NCI-H748 treated with DMSO at 0.1 percent for 48 hours (cell line): ENCODE measurements around the gene NHLH1.
A peak's percentile ranks its signal among the peaks of the same experiment; 100 is the strongest.

Experiments used
- DNase-seq: peaks from one replicate; lab custom pipeline; 2025; lab: John Stamatoyannopoulos, UW

The NHLH1 gene

DNA sequence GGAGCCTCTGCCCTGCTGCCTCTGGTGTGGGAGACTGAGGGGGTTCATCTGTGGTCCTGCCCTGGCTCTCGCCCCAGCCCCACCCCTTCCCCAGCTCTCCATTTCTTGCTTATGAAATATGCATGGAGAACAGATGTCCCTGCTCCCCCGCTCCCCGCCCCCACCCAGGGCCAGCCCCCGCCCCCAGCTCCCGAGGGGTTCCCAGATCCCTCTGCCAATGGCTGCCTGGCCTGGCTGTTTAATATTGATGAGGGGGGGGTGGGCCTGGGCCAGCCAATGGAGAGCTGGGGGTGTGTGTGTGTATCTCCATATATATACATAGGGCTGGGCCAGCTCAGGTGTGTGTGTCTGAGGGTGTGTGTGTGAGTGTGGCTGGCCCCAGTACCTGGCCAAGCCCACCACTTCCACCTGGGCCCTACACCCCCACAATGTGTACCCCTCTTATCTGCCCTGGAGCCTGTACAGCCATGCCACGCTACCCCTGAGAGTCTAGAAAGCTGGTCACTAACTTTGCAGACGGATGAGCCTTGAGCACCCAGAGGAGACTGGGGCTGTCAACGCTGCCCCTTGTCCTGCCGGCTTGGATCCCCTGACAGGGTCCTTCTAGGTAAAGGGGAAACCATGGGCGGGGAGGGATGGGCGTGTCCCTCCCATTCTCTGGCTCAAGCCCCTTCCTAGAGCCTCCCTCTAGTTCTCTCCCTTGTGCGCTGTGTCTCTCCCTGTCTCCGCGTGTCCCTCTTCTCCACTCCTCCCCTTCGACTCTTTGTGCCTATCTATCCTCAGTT, at the start of gene NHLH1:
Gene NHLH1 (plus strand): TSS at position 341 of the 785 bp plus-strand sequence. CDS start 3,661 bp downstream, outside the sequence.
- DNase-seq = no peak

DNA sequence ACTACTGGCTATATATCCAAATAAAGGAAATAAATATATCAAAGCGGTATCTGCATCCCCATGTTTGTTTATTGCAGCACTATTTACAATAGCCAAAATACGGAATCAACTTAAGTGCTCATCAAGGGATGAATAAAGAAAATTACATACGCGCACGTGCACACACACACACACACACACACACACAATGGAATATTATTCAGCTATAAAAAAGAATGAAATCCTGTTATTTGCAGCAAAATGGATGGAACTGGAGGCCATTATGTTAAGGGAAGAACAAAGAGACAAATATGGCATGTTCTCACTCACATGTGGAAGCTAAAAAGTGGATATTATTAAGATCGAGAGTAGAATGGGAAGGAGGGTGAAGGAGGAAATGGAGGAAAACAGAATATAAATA, 44.0 kb upstream of the NHLH1 start:
- DNase-seq = no peak

DNA sequence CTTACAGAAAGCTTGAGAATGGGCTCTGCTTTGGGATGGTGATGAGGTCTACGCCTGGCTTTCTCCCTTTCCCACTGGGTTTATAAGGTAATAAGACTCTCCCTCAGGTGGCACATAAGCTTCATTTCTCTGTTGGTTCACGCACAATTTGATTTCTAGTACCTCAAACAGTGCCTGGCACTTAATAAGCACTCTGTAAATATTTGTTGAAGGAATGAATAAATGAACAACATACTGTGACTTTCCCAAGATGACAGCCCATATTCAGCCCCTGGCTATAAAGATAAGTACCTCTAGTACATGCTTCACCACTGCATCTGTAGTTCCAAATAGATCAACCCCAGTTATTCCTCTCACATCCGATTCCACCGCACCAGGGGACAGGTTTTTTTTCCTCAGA, 41.6 kb upstream of the NHLH1 start:
- peak; percentile 91 for DNase-seq

DNA sequence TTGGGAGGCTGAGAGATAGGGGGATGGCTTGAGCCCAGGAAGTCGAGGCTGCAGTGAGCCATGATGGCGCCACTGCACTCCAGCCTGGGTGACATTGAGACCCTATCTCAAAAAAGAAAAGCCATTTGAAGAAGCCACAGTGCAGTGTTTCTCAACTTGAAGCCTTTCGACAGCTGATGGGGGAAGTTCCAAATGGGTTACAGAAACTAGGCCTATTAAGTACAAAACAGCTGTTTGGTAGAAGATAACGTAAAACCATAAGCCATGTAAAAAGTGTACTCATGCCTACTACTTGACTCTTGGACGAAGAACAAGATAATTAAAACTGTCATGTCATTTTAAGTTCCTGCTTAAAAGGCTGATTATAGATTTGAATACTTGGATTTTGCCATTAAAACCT, 40.5 kb upstream of the NHLH1 start:
- no peak for DNase-seq

DNA sequence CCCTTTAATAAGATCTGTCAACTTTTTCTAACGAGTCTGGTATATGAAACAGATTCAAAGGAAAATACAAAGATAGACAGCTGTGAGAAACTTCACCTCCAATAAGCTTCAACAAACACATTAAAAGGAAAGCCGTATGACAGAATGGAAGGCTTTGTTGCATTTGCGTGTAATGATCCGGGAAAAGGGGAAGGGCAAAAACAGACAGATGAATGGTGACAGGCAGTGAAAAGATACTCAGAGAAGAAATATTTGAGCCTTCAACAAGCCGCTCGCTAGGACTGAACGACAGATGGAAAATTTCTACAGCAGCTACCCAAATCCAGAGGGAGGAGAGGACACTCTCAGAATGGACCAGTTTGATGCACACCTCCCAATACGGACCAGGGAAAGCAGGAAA, 38.7 kb upstream of the NHLH1 start:
- DNase-seq = no peak

DNA sequence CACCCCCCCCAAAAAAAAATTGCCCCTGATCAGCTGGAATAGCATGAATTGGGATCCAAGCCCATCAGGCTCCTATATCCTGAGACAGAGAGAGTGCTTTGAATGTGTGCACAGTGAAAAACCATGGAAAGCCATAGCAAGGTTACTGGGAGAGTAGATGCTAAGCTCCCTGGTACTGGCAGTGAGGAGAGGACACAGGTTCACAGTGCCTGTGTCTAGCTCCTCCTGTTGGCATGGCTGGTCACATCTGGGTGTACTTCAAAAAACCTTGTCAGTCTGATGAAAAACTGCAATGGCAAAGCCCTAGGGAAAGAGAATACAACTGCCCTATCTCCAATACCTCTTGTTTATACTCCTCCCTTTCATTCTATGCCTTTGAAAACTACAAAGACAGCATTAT, 36.8 kb upstream of the NHLH1 start:
- DNase-seq = no peak

DNA sequence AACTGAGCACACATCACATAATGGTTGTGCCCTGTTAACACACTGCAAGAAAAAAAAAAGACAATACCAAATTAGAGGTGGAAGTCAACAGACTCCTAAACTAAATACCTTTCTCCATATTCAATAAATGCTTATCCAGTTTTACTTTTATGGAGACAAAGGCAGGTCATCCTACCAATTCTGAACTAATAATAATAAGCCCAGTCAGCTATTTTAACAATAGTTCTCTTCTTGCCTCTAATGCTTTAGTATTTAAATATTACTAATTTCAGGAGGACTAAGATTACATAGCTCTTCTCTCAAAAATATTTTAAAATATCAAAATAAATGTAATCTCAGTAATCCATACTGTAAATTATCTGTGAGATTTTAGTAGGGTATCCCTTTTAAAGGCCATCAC, 34.4 kb upstream of the NHLH1 start:
- no peak for DNase-seq

DNA sequence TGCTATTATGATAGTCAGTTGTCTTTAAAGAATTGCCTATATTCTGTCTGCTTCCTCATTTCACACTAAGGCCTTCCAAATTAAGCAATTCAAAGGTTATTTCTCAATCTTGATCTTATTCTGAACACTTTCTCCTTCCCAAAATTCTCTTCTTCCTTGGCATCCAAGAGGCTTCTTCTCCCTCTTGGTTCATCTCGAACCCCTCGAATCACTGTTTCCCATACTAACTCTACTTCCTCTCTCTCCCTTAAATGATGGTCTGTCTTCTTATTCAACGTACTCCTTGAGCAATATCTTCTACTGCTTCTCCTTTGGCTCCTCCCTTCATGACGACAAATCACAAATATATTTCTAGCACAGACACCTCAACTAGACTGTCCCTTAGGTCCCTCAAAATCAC, 28.3 kb upstream of the NHLH1 start:
- DNase-seq = no peak

DNA sequence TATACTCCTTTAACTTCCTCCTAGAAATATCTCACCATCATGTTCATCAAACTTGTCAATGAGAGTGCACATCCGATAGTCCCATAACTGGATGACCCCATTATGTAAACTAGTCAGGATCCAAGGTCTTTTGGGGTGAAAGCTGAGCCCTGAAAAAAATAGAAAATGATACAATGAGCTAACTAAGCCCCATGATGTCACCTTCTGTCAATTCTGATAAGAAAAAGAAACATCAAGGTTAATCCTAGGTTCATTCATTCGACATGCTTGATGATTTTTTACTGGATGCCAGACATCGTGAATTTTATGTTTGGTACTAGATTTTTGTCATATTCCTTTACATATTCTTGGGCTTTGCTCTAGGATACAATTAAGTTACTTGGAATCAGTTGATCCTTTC, 26.7 kb upstream of the NHLH1 start:
- DNase-seq = no peak

DNA sequence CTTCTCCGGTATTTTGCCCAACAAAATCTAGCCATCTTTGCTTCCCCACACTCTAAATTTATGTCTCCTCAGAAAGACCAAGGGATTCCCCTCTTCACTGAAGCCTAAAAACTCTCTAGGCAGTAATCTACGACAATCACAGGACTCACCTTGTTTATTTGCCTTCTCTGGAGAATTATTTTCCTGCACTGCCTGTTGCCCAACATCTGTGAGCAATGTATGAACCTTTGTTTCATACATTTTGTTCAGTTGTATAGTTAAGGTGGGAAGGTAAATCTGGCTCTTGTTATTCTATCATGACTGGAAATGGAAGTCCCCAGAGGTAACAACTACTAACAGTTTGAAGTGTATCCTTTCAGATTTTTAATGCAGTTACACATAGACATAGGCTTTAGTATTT, 26.0 kb upstream of the NHLH1 start:
- DNase-seq = no peak

DNA sequence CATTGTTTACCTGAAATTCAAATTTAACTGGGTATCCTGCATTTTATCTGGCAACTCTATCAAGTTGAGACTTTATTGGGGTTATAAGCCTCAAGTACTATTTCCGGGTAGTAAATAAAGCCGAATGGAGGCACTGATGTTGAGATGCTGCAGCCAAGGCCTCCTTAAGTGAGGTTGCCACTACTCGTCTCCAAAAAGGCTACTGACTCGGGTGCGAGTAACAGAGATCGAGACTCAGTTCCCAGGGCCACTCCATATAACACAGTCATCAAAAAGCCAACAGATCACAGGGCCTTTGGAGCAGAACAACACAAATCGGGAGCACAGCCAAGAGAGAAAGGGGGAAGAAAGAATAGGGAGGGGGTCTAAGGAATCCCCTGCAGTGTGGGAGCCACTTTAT, 24.3 kb upstream of the NHLH1 start:
- DNase-seq = no peak

DNA sequence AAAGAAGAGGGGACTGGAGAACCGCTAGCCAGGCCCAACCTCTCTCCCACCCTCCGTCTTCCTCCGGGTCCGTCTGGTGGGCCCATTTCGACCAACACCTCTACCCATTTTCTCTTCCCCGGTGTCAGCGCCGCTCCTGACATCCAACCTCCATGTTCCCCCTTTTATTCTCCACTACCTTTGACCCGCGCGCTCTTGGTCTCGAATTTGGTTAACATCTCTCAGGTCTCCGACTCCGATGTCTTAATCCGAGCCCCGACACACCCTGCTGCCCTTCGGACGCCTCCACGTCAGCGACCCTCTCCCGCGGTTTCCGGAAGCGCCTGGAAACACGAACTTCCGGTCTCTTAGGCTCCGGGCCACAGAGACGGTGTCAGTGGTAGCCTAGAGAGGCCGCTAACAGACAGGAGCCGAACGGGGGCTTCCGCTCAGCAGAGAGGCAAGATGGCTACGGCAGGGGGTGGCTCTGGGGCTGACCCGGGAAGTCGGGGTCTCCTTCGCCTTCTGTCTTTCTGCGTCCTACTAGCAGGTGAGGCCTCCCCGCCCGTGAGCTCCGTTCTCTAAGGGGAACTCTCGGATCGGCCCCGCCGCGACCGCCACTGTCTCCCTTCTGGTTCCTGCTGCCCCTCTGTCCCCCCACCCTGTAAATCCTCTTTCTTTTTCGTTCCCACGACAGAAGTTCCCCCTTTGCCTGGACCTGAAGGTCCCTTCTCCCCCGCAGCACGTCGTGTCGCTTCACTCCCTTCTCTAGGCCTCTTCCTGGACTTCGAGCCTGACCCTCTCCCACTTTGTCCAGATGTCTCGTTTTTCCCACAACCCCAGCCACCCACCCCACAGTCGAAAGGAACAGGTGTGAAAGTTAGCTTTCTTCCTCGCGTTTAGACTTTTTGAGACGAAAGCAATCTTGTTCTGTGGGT, 23.7 kb upstream of the NHLH1 start, which contains the start of the genes COPA and NCSTN:
Gene COPA (minus strand): TSS at position 298 of the 917 bp plus-strand sequence. CDS start 80 bp downstream, at position 218.
Gene NCSTN (plus strand): TSS at position 431 of the 917 bp plus-strand sequence. CDS start 14 bp downstream, at position 445.
- DNase-seq = peak; percentile 82

DNA sequence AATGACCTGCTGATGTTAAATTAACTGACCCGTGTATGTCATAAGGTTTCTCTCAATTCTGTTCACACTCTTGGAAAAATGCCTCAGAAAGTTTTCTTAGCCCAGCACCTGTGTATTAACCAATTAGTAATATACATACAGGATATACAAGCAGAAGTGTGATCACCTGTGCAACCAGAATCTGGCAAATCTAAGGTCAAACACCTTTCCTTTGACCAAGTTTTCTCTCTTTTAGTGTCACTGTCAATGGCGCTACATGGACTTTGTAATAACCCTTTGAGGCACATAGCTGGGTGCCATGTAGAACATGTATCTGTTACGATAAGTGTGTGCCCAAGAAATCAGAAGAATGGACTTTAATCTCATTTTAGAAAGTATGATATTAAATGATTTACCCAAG, 22.6 kb upstream of the NHLH1 start:
- DNase-seq = no peak

DNA sequence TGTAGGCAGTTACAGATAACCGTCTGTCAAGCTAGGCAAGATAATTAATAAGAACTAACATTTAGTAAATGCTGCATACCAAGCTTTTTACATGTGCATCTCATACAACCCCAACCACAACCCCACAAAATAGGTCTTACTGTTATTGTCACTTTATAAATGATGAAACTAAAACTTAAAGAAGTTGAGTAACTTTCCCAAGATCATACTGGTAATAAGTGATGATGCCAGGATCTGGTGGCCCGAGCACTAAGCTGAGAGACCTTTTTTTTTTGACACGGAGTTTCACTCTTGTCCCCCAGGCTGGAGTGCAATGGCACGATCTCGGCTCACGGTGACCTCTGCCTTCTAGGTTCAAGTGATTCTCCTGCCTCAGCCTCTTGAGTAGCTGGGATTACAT, 21.9 kb upstream of the NHLH1 start:
- no peak for DNase-seq

DNA sequence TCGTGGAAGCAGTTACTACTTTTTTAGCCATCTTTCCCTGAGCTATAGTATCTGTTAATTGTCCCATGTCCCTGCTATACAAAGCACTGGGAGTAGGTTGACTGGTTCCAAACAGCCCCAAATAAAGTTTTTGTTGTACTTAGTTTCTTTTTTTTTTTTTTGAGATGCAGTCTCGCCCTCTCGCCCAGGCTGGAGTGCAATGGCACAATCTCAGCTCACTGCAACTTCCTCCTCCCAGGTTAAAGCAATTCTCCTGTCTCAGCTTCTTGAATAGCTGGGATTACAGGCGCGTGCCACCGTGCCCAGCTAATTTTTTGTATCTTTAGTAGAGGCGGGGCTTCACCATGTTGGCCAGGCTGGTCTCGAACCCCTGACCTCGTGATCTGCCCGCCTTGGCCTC, 20.4 kb upstream of the NHLH1 start:
- no peak for DNase-seq

DNA sequence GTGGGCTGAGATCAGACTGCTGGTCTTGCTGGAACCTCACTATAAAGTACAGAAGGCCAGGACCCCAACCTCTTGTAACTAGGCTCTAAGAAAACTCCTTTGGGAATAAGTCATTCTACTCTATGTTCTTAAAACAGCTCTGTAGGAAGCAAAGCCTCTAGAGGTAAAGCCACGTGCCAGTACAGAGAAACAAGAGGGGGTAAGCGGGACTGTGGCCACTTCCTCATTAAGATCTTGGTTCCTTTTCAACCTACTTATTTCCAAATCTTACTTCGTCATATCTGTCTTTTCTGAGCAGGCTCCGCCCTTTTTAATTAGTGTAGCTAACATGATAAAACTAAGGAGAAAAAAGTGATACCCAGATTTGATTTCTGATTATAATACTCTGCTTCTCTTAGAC, 19.9 kb upstream of the NHLH1 start:
- no peak for DNase-seq

DNA sequence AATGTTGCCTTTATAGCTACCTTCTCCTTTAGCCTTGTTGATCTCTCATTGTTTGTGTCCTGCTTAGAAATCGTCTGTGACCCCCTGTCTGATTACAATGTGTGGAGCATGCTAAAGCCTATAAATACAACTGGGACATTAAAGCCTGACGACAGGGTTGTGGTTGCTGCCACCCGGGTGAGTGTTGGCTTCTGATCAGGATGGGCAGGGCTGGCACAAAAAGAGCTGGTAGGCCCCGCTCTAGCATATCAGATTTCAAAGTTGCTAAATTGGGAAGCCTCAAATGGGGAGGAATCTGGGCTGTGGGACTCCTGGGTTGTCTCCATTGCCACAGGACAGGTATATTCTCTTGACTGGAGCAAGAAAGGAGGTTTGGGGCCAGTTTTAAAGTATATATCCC, 15.2 kb upstream of the NHLH1 start:
- DNase-seq = no peak

DNA sequence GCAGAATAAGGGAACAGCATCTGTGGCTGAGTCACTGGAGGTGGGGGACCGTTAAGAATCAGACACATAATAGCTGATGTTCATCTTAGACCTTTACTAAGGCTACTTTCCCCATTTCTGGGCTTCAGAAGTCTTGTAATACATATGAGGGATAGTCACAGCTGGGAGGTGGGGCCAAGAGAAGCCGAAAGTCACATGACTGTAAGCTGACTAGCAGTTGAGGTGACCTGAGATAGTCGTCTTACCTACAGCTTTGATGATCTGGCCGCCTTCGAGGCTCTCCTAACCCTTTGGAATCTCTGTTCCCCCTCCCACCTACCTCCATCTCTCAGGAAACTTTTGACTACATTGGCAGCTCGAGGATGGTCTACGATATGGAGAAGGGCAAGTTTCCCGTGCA, 14.3 kb upstream of the NHLH1 start:
- DNase-seq = no peak

DNA sequence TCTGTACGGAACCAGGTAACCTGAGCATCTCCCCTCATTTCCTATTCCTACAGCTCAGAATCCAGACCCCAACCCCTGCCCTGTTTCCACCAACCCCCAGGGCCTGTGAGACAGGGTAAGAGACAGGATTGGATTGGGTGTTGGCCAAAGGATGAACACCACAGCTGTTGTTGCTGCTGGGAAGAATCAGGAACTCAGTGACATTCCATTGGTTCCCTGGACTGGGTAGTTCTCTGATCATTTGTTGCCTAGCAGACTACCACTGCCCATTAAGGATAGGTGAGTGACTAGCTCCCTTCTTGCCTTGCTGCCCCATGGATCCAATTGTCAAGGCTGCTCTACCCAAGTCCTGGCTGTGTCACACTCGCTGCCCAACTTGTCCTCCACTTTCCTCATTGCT, 13.6 kb upstream of the NHLH1 start:
- DNase-seq = no peak

DNA sequence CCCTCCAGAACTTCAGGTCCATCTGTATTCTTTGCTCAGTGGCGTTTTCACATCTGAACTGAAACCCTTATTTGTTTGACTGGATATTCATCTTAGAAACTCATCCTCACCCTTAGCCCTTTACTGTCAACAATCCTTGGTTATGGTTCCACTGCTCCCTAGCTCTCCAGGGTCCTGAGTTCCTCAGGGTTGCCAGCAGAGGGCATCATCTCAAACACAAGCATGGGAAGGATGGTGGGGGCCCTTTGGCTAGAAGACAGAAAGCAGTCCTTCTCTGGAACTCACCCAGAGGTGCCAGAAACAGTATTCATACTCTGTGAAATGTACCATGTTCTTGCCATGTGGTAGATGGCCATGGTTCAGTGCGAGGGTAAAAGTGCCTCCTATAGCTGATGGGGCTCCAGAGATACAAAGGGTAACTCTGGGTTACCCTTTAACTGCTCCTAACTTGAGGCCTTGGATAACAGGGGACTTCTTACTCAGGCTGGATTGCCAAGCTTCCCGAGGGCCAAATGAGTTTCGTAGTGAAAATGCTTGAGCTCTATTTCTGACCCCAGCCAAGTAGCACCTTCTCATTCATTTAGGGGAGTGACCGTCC, 12.4 kb upstream of the NHLH1 start:
- DNase-seq = no peak

DNA sequence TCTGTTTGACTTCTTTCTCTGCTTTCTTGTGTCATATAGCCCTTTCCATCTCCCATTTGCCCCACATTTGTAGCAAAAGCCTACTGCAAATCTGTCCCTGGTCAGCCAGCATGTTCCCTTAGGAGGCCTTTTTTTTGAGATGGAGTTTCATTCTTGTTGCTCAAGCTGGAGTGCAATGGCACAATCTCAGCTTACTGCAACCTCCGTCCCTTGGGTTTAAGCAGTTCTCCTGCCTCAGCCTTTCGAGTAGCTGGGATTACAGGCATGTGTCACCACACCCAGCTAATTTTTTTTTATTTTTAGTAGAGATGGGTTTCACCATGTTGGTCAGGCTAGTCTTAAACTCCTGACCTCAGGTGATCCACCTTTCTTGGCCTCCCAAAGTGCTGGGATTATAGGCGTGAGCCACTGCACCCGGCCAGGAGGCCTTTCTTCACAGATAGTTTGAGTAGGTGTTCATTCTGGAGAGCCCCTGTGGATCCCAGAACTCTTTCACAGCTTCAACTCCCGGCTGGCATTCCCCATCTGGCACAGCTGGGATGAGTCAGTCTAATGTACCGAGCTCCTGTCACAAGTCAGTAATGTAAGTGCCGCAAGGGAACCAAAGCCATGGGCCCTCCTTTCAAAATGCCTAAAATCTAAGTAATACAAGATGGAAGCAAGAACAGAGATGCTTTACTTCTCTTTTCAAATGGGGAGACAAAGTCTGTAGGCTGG, 9.4 kb upstream of the NHLH1 start:
- DNase-seq = no peak

DNA sequence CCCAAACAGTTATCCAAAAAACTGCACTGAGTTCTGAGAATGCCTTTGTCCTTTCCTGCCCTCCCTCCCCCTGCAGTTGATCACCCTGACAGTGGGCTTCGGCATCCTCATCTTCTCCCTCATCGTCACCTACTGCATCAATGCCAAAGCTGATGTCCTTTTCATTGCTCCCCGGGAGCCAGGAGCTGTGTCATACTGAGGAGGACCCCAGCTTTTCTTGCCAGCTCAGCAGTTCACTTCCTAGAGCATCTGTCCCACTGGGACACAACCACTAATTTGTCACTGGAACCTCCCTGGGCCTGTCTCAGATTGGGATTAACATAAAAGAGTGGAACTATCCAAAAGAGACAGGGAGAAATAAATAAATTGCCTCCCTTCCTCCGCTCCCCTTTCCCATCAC, 8.8 kb upstream of the NHLH1 start:
- DNase-seq = no peak
